IPS-18c (cell line): ENCODE results near the gene THEM5.

Experiments
- H3K4me3 ChIP-seq: 2 replicates; pipeline ENCODE4 v1.7.0; 2013; ENCODE audit warnings: low read depth, mild to moderate bottlenecking, low read length, moderate library complexity; ENCODE audit not compliant: insufficient read depth
- H3K9me3 ChIP-seq: one replicate; pipeline ENCODE4 v1.6.1; 2013; ENCODE audit warnings: mild to moderate bottlenecking, low read length, moderate library complexity; ENCODE audit not compliant: control insufficient read depth, insufficient read depth

The THEM5 gene

GRCh38 chr1:151799179-151800022 is 54.1 kb downstream of the THEM5 start:
- Histone ChIP-seq H3K4me3 (no peak overlapping the region), H3K9me3 (peaks cover 2% of the 10 kb centered on the region)

GRCh38 chr1:151798571-151798970 is 54.9 kb downstream of the THEM5 start:
- Histone ChIP-seq H3K4me3 (no peak overlapping the region), H3K9me3 (peaks cover 1% of the 10 kb centered on the region)
